Renal cortical epithelial cell (primary cell): ENCODE results near the gene BTBD18. TPM values are rescaled to one million over a fixed set of nuclear protein-coding genes. Genes with fewer than 3 reads are reported as not detected.

Experiments used
- DNase-seq: peaks from one replicate; pipeline ENCODE4 v3.0.0-alpha.2; 2011; ENCODE audit warnings: low read depth
- total RNA-seq: library from RNA; depleted of rRNA; stranded (reverse); fragments of >200 nt; gene quantifications from 2 replicates; pipeline ENCODE4 v1.2.3, GENCODE V29; 2014

The BTBD18 gene
- total RNA-seq, 1 donor from 2014 or later: not detected

- peak; percentile 79 for DNase-seq
These were observed 24.5 kb upstream of the BTBD18 start for GRCh38 chr11:57776031-57776521.

DNA sequence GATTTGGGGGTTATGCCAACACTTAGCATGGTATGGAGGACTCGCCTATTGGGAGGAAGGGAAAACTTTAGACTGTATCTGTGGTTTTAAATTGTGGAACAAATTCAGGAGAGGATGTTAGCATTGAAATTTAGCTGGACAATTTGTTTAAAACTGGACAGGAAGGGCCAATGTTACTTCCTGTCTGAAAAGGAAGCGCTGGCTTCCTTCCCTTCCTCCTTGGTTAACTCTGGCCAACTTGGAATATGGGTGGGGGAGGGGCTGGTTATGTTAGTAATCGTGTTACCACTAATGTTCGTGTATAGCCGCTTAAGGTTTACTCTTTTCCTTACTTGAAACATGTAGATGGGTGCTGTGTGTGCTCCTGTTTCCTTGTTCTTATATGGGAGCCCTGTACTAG, 23.9 kb upstream of the BTBD18 start:
- no peak for DNase-seq

- no peak for DNase-seq
These were observed 21.5 kb upstream of the BTBD18 start for GRCh38 chr11:57773026-57773598.

DNA sequence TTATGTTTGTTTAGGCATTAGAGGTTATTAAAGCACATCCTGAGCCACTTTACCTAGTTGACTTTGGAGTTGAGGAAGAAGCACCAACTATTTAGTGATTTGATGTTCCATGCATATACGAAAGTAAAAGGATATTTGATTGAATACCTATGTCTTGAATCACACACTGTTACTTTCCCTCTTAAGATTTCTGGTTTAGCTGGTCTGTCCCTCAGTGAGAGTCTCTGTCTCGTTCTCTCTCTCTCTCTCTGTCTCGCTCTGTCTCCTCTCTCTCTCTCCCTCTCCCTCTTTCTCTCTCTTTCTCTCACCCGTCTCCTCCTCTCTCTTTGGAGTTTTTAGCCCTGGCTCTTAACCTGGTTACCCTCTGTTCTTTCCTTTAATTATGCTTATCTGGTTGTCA, 20.9 kb upstream of the BTBD18 start:
- DNase-seq: peak; percentile 50

GRCh38 chr11:57771365-57771764, 19.7 kb upstream of the BTBD18 start:
- DNase-seq: no peak

- DNase-seq: no peak
These were observed 19.2 kb upstream of the BTBD18 start for GRCh38 chr11:57770793-57771192.

DNA sequence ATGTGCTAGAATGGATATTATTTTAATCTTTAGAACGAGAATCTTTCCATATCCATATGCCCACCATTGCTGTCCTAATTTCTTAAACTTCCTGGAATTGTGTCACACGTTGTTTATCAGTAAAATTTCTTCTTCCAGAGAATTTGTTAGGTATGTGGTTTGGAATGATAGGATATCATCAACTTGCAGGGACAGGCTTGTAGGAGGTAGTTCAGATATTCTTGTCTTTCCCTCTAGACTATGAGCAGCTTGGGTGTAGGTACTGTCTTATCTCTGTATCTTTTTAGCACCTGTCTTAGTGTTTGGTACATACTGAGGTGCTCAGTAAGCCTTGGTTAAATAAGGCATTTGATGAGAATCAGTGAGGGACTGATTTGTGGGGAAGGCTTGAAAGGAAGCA, 13.4 kb upstream of the BTBD18 start:
- DNase-seq: no peak

DNA sequence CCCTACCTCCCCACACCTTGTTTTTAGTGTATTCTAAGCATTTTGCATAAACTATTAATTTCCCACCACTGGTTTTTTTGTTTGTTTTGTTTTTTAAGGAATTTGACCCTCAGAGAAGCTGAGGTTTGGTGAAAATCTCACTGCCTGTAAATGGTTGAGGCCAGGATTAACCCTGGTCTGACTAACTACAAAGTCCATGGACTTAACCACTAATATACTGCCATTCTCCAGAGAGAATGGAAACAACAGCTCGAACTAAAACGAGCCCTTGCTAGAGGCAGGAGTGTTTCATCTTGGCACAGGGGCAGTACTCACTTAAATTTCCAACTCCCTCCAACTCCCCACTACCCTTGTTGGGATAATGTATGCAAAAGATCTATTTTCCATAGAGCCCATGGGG, 12.9 kb upstream of the BTBD18 start:
- DNase-seq: peak; percentile 54

GRCh38 chr11:57764021-57764420, 12.4 kb upstream of the BTBD18 start:
- DNase-seq: no peak

- DNase-seq: peak; percentile 72
These were observed 11.9 kb upstream of the BTBD18 start for GRCh38 chr11:57763568-57763967.

- no peak for DNase-seq
These were observed 10.7 kb upstream of the BTBD18 start for GRCh38 chr11:57762235-57762861.

DNA sequence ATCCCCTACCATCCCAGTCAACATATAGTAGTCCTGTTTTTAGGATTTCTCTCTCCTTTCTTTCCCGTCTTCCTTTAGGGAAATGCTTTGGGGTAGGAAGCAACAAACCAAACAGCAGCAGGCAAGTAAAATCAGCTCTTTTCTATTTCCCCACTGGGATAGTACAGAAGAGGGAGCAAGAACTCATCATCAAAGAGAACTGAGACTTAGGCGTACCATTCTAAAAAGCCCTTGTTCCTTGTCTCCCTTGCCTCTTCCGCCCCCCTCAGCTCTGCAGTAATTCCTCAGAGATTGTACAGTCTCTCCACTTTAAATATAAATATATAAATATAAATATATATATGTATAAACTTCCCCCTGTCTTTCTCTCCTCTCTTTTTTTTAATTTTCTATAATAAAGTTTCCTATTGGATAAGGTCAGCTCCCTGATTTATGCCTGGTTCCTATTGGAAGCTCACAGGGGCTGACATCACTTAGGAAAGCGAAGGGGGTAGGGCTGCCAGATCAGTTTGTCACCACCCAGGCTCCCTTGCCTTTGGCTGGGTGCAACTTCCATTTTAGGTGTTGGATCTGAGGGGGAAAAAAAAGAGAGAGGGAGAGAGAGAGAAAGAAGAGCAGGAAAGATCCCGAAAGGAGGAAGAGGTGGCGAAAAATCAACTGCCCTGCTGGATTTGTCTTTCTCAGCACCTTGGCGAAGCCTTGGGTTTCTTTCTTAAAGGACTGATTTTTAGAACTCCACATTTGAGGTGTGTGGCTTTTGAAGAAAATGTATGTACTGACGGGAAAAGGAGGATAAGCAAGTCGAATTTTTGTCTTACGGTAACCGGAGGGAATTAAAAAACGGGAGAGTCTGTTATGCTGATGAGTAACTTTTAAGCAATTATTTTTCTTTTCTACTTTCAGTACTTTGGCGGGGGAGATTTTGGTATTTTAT, 9.9 kb upstream of the BTBD18 start, which contains the start of gene CTNND1:
Gene CTNND1, plus strand, starts transcription at position 502 of the 934 bp plus-strand sequence. CDS start 29,677 bp downstream, outside the sequence.
- DNase-seq: peak; percentile 97

- DNase-seq: no peak
These were observed 6.6 kb upstream of the BTBD18 start for GRCh38 chr11:57758174-57758573.

- DNase-seq: no peak
These were observed 1.3 kb upstream of the BTBD18 start for GRCh38 chr11:57752954-57753353.

- no peak for DNase-seq
These were observed 443 bp downstream of the BTBD18 start for GRCh38 chr11:57751176-57751575.

DNA sequence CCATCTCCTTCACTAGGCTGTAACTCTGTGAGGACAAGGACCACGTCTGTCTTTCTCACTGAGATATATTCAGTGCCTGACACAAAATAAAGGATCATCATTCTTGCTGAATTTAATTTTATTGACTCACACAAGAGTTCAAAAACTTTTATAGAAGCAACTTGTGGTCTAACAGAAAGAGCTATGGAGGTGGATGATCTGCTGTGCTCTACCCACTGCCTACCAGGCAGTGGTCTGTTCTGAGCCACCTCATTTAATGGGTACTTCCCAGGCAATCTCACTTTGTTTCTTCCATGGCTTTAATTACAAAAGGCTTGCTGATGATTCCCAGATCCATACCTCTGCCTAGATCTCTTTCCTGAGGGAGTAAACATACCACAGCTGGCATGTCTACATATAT, 4.7 kb downstream of the BTBD18 start:
- no peak for DNase-seq

GRCh38 chr11:57745206-57745605, 6.4 kb downstream of the BTBD18 start:
- DNase-seq: no peak

DNA sequence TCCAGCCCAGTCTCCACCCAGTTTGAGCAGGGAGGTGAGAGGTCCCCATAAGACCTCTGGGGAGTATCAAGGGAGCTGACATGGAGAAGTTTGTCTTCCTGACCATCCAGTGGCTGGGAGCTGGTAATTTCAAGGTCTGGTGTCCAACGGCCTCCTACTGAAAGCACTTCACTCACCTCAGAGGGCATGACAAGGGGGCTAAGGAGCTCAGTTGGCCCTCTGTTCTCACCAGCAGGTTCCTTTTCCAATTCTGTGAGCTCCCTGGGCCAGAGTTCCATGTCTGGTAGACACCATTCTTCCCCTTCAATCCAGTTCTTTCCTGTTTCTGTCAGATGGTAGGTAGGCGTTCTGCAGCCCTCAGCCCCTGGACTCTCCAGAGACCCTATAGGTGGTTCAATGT, 7.3 kb downstream of the BTBD18 start:
- no peak for DNase-seq

DNA sequence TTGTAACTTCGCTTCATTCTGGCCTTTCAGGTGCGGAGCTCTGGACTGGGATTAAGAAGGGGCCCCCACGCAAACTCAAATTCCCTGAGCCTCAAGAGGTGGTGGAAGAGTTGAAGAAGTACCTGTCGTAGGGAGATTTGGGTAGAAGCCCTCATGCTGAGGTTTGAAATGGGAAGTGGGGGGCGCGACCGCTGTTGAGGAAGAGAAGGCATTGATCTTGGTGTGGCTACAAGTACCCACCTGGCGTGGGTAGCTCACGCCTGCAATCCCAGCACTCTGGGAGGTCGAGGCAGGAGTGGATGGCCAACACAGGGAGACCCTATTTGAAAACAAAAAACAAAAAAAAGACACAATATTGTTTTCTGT, 9.5 kb downstream of the BTBD18 start:
- no peak for DNase-seq

GRCh38 chr11:57741132-57742086, 10.2 kb downstream of the BTBD18 start, which contains the start of gene SELENOH:
TSS of gene SELENOH (plus strand) at chr11:57741491. CDS start at chr11:57741596, 105 bp downstream.
- peak; percentile 90 for DNase-seq

GRCh38 chr11:57735619-57736298, 15.9 kb downstream of the BTBD18 start:
- no peak for DNase-seq
